Measurements from ENCODE around the gene LPIN1.

Gene LPIN1, protein sequence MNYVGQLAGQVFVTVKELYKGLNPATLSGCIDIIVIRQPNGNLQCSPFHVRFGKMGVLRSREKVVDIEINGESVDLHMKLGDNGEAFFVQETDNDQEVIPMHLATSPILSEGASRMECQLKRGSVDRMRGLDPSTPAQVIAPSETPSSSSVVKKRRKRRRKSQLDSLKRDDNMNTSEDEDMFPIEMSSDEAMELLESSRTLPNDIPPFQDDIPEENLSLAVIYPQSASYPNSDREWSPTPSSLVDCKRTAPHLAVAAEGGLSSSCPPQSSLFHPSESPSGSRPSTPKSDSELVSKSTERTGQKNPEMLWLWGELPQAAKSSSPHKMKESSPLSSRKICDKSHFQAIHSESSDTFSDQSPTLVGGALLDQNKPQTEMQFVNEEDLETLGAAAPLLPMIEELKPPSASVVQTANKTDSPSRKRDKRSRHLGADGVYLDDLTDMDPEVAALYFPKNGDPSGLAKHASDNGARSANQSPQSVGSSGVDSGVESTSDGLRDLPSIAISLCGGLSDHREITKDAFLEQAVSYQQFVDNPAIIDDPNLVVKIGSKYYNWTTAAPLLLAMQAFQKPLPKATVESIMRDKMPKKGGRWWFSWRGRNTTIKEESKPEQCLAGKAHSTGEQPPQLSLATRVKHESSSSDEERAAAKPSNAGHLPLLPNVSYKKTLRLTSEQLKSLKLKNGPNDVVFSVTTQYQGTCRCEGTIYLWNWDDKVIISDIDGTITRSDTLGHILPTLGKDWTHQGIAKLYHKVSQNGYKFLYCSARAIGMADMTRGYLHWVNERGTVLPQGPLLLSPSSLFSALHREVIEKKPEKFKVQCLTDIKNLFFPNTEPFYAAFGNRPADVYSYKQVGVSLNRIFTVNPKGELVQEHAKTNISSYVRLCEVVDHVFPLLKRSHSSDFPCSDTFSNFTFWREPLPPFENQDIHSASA

DNA sequence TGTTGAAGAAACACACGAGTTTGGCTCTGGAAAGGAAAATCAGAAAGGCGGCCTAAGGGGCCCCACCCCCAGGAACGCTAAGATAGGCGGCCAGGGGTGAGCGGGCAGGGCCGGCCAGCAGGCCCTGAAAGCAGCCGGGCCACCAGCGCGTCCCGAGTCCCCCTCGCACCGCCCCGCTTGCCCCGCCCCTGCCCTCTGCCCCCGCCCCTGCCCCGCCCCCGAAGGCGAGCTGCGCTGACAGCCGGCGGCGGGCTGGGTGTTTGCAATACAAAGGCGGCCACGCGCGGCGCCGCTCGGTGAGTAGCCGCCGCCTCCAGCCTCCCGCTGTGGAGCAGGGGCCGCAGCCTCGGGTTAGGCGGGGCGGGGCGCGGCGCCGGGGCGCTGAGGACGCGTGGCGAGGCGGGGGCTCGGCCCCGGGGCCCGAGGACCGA, at the start of gene LPIN1:
Gene LPIN1, plus strand, starts transcription at position 257 of the 431 bp plus-strand sequence. CDS start 18,910 bp downstream, outside the sequence.
- DNase-seq: peak; percentile 95

GRCh38 chr2:11696736-11697102, 49.7 kb upstream of the LPIN1 start:
- no peak for DNase-seq

DNA sequence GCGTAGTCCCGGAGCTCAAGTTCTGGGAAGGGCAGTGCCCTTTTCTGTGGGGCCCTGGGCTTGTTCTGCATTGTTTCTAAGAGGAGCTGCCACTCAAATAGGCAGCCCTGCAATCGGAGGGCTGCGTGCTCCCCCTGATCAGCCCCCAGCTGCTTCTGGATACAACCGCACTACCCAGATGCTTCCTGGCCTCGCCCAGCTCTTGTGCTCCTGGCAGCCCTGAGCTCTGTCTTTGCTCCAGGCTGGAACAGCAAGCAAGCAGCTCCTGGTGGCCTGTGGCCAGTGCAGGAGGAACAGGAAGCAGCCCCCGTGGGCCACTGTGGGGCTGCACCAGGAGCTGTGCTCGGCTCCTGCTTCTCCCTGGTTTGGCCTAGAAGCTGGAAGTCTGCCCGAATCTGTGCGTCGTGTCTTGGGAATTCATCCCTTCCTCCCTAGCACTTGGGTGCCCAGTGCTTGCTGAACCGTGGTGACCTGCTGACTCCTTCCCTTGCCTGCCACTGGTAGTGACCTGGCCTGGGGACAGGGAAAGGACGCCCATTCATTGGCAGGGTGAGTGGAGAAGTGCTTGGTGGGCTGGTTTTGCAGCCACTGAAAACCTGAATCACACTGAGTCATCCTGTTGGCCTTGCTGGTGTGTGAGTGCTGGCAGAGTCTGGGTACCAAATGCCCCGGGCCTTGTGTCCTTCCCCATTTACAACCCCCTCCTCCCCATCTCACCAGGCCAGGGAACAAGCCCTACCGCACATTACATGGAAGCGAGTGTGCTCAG, 49.1 kb upstream of the LPIN1 start:
- DNase-seq: no peak

DNA sequence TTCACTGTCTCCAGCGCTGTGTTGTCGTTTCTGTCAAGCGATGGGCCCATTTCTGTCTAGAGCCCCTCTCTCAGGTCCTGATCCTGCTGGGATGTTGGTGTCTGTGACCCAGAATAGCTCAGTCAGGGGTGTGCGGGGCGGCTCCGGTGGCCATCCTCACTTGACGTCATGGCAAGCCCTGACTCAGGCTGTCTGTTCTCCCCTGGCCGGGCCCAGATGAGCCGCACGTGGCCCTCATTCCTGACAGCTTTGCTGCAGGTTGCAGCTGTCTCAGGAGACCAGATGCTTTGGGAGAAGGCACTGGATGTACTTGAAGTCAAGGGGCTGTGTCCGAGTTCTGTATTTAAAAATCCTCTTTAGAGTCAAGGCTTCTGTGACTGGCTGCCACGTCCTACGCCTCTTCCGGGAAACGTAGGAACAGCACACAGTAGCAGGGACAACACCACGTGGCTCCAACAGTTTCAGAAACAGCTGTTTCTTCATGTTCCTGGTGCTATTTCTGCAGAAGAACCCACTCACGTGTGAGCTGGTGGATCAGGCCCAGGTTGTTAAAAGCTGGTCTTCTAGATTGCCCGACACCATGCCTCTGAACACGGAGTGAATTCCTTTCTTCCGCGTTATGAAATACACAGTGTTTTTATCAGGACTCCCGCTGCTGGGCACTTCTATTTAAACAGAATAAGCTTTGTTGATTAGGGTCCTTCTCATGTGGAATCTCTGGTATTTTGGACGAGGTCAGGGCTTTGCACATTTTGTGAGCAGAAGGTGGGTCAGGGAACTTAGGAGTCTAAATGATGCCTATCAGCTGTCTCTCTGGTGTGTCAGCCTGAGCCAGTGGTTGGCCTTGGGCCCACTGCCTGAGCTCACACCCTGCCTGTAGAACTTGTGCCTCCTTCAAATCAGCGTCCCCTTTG, 48.2 kb upstream of the LPIN1 start:
- DNase-seq: no peak

GRCh38 chr2:11699686-11700670, 46.5 kb upstream of the LPIN1 start:
- no peak for DNase-seq

GRCh38 chr2:11701206-11701605, 45.2 kb upstream of the LPIN1 start:
- DNase-seq: no peak

- DNase-seq: no peak
These were observed 44.6 kb upstream of the LPIN1 start for GRCh38 chr2:11701751-11702301.

DNA sequence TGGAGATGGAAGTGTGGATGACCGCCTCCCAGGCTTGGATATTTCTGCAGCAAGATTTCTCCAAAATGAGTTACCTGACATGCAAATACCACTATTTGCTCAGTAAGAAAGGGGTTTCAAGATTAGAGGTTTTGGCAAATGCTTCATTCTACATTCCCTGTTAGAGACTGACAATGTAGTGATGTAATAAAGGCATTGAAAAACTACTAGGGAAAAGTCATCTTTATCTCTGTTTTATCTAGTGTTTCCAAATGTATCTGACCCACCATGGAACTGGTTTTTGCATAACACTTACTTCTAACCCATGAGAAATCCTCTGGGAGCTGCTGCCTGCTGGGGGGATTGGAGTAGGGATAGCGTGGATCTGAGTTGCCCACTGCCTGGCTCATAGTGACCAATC, 43.5 kb upstream of the LPIN1 start:
- no peak for DNase-seq

- DNase-seq: no peak
These were observed 42.7 kb upstream of the LPIN1 start for GRCh38 chr2:11703700-11704099.

GRCh38 chr2:11705063-11705462, 41.4 kb upstream of the LPIN1 start:
- no peak for DNase-seq

DNA sequence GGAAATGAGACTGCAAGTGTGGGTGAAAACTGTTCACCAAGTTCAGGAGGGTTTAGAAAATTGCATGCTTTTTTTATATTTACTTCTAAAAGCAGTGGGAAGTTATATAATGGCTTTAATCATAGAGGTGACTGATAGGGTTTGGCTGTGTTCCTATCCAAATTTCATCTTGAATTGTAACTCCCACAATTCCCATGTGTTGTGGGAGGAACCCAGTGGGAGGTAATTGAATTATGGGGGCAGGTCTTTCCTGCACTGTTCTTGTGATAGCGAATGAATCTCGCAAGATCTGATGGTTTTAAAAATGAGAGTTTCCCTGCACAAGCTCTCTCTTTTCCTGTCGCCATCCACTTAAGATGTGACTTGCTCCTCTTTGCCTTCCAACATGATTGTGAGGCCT, 40.7 kb upstream of the LPIN1 start:
- DNase-seq: no peak

DNA sequence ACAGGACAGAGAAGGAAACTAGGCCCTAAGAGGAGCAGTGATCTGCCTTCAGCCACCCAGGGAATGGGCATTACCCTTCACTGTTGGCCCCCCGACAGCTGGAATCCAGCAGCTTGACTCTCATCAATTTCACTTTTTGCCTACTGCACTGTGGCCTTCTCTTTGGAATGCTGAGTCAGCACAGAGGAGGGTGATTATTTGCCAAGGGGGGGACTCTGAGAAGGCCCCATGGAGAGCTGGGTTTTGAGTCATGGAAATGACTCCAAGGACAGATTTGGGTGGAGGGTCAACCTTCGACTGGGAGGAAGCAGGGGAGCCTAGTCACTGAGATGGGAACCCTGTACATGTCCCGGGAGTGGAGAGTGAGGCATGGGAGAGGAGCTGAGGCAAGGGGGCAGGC, 38.3 kb upstream of the LPIN1 start:
- no peak for DNase-seq

- DNase-seq: no peak
These were observed 37.1 kb upstream of the LPIN1 start for GRCh38 chr2:11709293-11709692.

GRCh38 chr2:11710210-11710609, 36.2 kb upstream of the LPIN1 start:
- DNase-seq: no peak

GRCh38 chr2:11710632-11711353, 35.6 kb upstream of the LPIN1 start:
- no peak for DNase-seq

- no peak for DNase-seq
These were observed 35.1 kb upstream of the LPIN1 start for GRCh38 chr2:11711354-11711716.

DNA sequence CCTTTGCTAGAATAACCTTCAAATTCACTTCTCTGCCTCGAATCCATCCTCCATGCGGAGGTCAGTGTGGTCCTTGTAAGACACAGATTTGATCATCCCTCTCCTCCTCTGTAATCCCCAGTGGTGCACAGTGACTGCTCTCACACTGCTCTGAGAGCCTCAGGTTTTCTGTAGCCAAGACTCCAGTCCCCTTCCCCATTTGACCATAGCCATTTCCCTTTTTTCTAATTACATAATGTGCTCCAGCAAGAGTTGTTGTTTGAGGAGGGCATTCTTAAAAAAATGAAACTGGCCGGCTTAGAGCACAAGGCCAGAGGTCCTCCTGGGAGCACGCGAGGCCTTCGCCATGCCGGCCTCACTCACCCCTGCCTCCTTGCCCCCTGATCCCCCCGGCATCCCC, 34.7 kb upstream of the LPIN1 start:
- no peak for DNase-seq

- no peak for DNase-seq
These were observed 33.6 kb upstream of the LPIN1 start for GRCh38 chr2:11712866-11713265.

DNA sequence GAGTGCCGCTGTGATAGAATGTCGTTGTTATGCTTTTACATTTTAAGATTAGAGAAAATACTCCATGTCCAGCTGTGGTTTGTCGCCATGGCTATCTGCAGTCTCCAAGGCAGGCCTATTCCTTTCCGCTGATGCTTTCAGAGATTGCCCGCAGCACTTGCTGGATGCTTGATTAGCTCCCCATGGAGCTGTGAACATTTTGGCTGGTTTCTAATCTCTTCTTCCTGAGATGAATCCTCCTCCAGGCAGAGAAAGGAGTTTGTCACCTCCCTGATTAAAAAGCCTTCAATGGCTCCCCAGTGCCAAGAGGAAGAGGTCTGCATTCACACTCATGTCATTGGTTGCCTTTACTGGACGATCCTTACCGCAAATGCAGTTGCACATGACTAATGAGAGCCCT, 32.6 kb upstream of the LPIN1 start:
- DNase-seq: no peak
